ENCODE results near the gene PLEKHG5.

- TF ChIP-seq POLR2AphosphoS5 (IDR thresholded peaks at IDR 0.05): no peak
- TF ChIP-seq, protein P1, sequence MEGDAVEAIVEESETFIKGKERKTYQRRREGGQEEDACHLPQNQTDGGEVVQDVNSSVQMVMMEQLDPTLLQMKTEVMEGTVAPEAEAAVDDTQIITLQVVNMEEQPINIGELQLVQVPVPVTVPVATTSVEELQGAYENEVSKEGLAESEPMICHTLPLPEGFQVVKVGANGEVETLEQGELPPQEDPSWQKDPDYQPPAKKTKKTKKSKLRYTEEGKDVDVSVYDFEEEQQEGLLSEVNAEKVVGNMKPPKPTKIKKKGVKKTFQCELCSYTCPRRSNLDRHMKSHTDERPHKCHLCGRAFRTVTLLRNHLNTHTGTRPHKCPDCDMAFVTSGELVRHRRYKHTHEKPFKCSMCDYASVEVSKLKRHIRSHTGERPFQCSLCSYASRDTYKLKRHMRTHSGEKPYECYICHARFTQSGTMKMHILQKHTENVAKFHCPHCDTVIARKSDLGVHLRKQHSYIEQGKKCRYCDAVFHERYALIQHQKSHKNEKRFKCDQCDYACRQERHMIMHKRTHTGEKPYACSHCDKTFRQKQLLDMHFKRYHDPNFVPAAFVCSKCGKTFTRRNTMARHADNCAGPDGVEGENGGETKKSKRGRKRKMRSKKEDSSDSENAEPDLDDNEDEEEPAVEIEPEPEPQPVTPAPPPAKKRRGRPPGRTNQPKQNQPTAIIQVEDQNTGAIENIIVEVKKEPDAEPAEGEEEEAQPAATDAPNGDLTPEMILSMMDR (IDR thresholded peaks at IDR 0.05): no peak
- TF ChIP-seq POLR2A (IDR thresholded peaks at IDR 0.05): no peak
These were observed 40.5 kb downstream of the PLEKHG5 start for GRCh38 chr1:6450943-6451373.
